Mesendoderm (in vitro differentiated cells): ENCODE measurements around the gene ABCC4.

Source experiments
- DNase-seq: peaks from one replicate; pipeline ENCODE4 v3.0.0; 2013
- H2AK5ac ChIP-seq: 2 replicates; pipeline ENCODE4 v1.6.1; 2013; ENCODE audit warnings: low read length, inconsistent platforms
- H2BK120ac ChIP-seq: 2 replicates; pipeline ENCODE4 v1.6.1; 2013; ENCODE audit warnings: low read depth, mild to moderate bottlenecking, low read length, moderate library complexity, mixed read lengths
- H2BK15ac ChIP-seq: replicated peaks from 2 replicates; pipeline ENCODE4 v1.6.1; 2013; ENCODE audit warnings: low read depth, mild to moderate bottlenecking, moderate library complexity
- H2BK5ac ChIP-seq: 2 replicates; pipeline ENCODE4 v1.6.1; 2013; ENCODE audit warnings: low read length, inconsistent platforms
- H3K18ac ChIP-seq: 2 replicates; pipeline ENCODE4 v1.6.1; 2013; ENCODE audit warnings: mild to moderate bottlenecking, low read length, mixed read lengths
- H3K23ac ChIP-seq: one replicate; pipeline ENCODE4 v1.6.1; 2013; ENCODE audit warnings: low read length
- H3K27ac ChIP-seq: 2 replicates; pipeline ENCODE4 v1.5.1; 2013; ENCODE audit warnings: low read depth, mild to moderate bottlenecking, inconsistent platforms, low read length, moderate library complexity
- H3K27me3 ChIP-seq: 2 replicates; pipeline ENCODE4 v1.6.1; 2013; ENCODE audit warnings: low read length, control low read depth, mild to moderate bottlenecking, inconsistent platforms; ENCODE audit not compliant: insufficient read depth, poor library complexity
- H3K36me3 ChIP-seq: 2 replicates; pipeline ENCODE4 v1.6.1; 2013; ENCODE audit warnings: low read length, inconsistent platforms; ENCODE audit not compliant: control insufficient read depth, insufficient read depth
- H3K4ac ChIP-seq: one replicate; pipeline ENCODE4 v1.6.1; 2013; ENCODE audit warnings: low read depth, mild to moderate bottlenecking, low read length, moderate library complexity
- H3K4me1 ChIP-seq: 2 replicates; pipeline ENCODE4 v1.6.1; 2013; ENCODE audit warnings: low read depth, low read length, inconsistent platforms; ENCODE audit not compliant: control insufficient read depth
- H3K4me2 ChIP-seq: 2 replicates; pipeline ENCODE4 v1.6.1; 2013; ENCODE audit warnings: low read length
- H3K4me3 ChIP-seq: 2 replicates; pipeline ENCODE4 v1.5.1; 2013; ENCODE audit warnings: mild to moderate bottlenecking, low read length
- H3K56ac ChIP-seq: one replicate; pipeline ENCODE4 v1.6.1; 2013; ENCODE audit warnings: low read length
- H3K79me1 ChIP-seq: 2 replicates; pipeline ENCODE4 v1.6.1; 2013; ENCODE audit warnings: low read length, inconsistent platforms
- H3K79me2 ChIP-seq: 2 replicates; pipeline ENCODE4 v1.6.1; 2013; ENCODE audit warnings: mild to moderate bottlenecking, low read length; ENCODE audit not compliant: control insufficient read depth, insufficient read depth
- H3K9ac ChIP-seq: 2 replicates; pipeline ENCODE4 v1.6.1; 2013; ENCODE audit warnings: low read length, inconsistent platforms
- H4K5ac ChIP-seq: one replicate; pipeline ENCODE4 v1.6.1; 2013; ENCODE audit warnings: low read length
- H4K8ac ChIP-seq: one replicate; pipeline ENCODE4 v1.6.1; 2013; ENCODE audit warnings: low read depth, mild to moderate bottlenecking, control low read depth, low read length, moderate library complexity
- WGBS: extraction: QIAGEN DNeasy Blood & Tissue Kit; methylation state at CpG from one replicate; pipeline ENCODE4 v1.1.7; 2013; ENCODE audit warnings: low lambda C conversion rate, missing lambda C conversion rate; ENCODE audit not compliant: insufficient coverage; ENCODE audit errors: extremely low coverage; 5-methylcytosine and 5-hydroxymethylcytosine counted together

Gene ABCC4

DNA sequence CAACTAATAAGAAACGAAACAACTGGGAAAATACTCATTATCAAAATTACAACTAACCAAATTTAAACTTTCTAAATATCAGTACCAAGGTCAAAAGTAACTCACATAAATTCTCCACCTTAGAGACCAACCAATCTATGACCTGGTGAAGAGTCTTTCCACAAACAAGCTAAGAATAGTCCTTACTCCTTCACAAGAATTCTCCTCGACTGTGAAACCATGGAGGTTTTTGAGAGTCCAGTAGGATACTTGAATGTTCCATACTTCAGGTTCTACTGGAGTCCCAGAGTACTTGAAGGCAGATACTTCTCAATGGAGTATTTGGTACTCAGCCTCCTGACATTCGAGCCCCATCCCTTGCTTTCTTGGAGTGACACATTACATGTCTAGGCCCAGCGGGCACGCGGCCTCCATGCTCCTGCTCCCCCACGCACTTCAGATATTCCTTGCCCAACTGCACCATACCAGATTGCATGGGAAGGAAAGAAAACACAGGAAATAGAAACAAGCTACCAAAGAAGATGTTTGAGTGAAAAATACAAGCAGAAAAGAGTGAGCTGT, 63.9 kb downstream of the ABCC4 start:
- H3K79me2 ChIP-seq = no peaks in the 10 kb centered on the region
- no peak overlapping the region for H2BK15ac ChIP-seq
- no peak overlapping the region for H3K56ac ChIP-seq
- no peaks in the 10 kb centered on the region for H3K36me3 ChIP-seq
- no peak overlapping the region for H4K5ac ChIP-seq
- no peaks in the 10 kb centered on the region for H3K27me3 ChIP-seq
- H3K4me3 ChIP-seq = no peak overlapping the region
- H2BK5ac ChIP-seq = no peak overlapping the region
- H3K27ac ChIP-seq = no peak overlapping the region
- H3K79me1 ChIP-seq = no peaks in the 10 kb centered on the region
- WGBS = 100% methylated on average over 1 of the region's 7 CpGs
- H2AK5ac ChIP-seq = no peak overlapping the region
- H3K4ac ChIP-seq = no peak overlapping the region
- H4K8ac ChIP-seq = no peak overlapping the region
- H3K23ac ChIP-seq = no peak overlapping the region
- no peak overlapping the region for H3K9ac ChIP-seq
- no peak overlapping the region for H2BK120ac ChIP-seq
- DNase-seq = no peak
- no peak overlapping the region for H3K18ac ChIP-seq
- H3K4me1 ChIP-seq = no peaks in the 10 kb centered on the region
- H3K4me2 ChIP-seq = no peak overlapping the region

DNA sequence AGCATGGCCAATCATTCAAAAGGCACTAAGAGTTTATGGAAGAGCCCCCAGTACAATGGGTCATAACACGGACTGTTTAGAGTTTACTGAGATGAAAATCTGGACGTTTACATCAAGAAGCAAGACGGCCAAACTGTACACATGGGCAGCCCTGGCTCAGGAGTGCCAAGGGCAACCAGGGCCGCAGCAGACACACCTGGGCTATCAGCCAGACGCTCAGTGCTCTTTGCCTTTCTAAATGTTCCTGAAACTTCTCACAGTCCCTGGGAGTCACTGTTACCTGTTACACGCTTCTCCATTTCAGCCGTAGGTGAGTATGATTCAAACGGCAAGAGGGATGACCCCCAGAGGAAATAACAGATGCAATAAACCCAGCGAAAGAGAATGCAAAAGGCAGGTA, 64.5 kb downstream of the ABCC4 start:
- no peak for DNase-seq
- no CpG with 5 or more reads among the region's 9 CpGs for WGBS
- no peak overlapping the region for H4K5ac ChIP-seq

DNA sequence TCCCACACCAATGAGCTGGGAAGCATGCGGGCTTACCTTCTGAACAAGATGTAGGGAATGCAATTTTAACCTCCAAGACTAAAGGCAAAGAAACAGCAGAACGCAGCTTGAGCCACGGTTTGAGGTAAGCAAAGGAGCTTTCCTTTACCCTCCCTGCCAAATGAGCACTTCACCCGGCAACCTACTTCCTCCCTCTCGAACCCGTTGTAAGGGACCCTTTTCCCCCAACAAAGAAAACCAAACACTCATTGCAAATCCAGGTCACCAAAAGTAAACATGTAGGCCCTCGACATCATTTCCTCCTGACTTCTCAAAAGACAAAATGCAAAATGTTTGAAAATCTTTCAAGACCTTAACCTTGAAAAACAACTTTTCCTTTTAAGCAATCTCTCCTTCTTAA, 65.3 kb downstream of the ABCC4 start:
- Histone ChIP-seq H3K4me2 (no peak overlapping the region), H3K79me2 (no peaks in the 10 kb centered on the region), H3K4ac (no peak overlapping the region), H3K79me1 (no peaks in the 10 kb centered on the region), H2BK15ac (no peak overlapping the region), H4K5ac (no peak overlapping the region), H3K18ac (no peak overlapping the region), H3K9ac (no peak overlapping the region), H3K4me3 (no peak overlapping the region), H3K4me1 (no peaks in the 10 kb centered on the region), H3K27ac (no peak overlapping the region), H3K27me3 (no peaks in the 10 kb centered on the region), H3K23ac (no peak overlapping the region), H3K56ac (no peak overlapping the region), H4K8ac (no peak overlapping the region), H2BK120ac (no peak overlapping the region), H2AK5ac (no peak overlapping the region), H2BK5ac (no peak overlapping the region), H3K36me3 (no peaks in the 10 kb centered on the region)
- no peak for DNase-seq
- WGBS = no CpG with 5 or more reads among the region's 7 CpGs

More for the DNA sequence above, 64.5 kb downstream of the ABCC4 start:
- Histone ChIP-seq H3K4ac (no peak overlapping the region), H3K79me2 (no peaks in the 10 kb centered on the region), H2AK5ac (no peak overlapping the region), H3K79me1 (no peaks in the 10 kb centered on the region), H3K27ac (no peak overlapping the region), H3K23ac (no peak overlapping the region), H3K4me3 (no peak overlapping the region), H3K4me1 (no peaks in the 10 kb centered on the region), H3K18ac (no peak overlapping the region), H3K36me3 (no peaks in the 10 kb centered on the region), H3K9ac (no peak overlapping the region), H2BK5ac (no peak overlapping the region), H2BK120ac (no peak overlapping the region), H3K27me3 (no peaks in the 10 kb centered on the region), H3K56ac (no peak overlapping the region), H4K8ac (no peak overlapping the region), H3K4me2 (no peak overlapping the region), H2BK15ac (no peak overlapping the region)

DNA sequence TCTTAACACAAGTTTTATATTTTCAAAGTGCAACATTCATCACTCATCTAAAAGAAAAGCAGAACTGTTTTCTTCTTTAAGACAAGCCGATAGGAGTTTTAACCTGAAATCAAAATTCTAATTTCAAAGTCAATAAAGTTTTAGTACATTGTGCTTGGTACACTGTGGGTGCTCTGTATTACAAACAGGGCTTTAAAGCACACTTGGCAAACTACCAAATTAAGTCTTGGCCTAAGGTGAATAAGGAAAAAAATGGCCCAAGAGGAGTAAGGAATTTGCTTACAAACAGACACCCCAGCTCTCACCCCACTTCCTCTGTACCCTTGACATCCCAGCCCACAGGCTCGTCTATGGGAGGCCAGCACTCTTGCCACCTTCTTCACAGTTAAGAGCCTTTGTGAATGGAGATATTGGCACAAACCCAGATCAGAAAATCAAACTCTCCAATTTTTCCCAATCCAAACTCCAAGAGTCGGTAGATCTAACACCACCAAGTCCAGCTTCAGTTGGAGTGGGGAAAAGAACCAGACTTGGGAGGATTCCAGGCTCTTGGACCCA, 66.0 kb downstream of the ABCC4 start:
- Histone ChIP-seq H3K79me2 (no peaks in the 10 kb centered on the region), H3K27me3 (no peaks in the 10 kb centered on the region), H2BK120ac (no peak overlapping the region)

DNA sequence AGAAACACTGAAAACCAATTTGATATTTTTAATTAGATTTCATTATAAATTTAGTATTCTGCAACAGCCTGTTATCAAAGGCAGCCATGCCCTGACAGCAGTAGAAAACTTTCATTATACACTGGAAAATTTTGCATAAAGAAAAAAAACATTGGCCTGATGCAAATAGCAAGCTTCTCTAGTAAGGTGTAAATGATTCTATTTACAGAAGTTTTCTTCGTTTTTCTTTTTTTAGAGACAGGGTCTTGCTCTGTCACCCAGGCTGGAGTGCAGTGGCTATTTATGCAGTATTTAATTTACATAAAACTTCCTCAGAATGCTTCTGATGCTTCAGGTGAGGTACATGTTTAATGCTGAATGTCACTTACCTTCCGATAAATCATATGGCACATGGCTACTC, 67.0 kb downstream of the ABCC4 start:
- Histone ChIP-seq H3K23ac (no peak overlapping the region), H3K56ac (no peak overlapping the region), H2BK15ac (no peak overlapping the region), H2AK5ac (no peak overlapping the region), H3K79me2 (no peaks in the 10 kb centered on the region), H3K36me3 (no peaks in the 10 kb centered on the region), H2BK120ac (no peak overlapping the region), H3K27ac (no peak overlapping the region), H3K18ac (no peak overlapping the region), H3K4me1 (no peaks in the 10 kb centered on the region), H3K4me2 (no peak overlapping the region), H4K8ac (no peak overlapping the region), H3K4me3 (no peak overlapping the region), H2BK5ac (no peak overlapping the region), H3K27me3 (no peaks in the 10 kb centered on the region), H3K9ac (no peak overlapping the region), H4K5ac (no peak overlapping the region), H3K79me1 (no peaks in the 10 kb centered on the region), H3K4ac (no peak overlapping the region)
- DNase-seq = no peak
- WGBS = no CpG with 5 or more reads among the region's 2 CpGs

More for the DNA sequence above, 66.0 kb downstream of the ABCC4 start:
- Histone ChIP-seq H3K4ac (no peak overlapping the region), H3K4me3 (no peak overlapping the region), H2BK5ac (no peak overlapping the region), H4K8ac (no peak overlapping the region), H3K18ac (no peak overlapping the region), H3K79me1 (no peaks in the 10 kb centered on the region), H4K5ac (no peak overlapping the region), H3K9ac (no peak overlapping the region), H3K4me1 (no peaks in the 10 kb centered on the region), H3K4me2 (no peak overlapping the region), H3K56ac (no peak overlapping the region), H3K36me3 (no peaks in the 10 kb centered on the region), H3K27ac (no peak overlapping the region), H2AK5ac (no peak overlapping the region), H3K23ac (no peak overlapping the region), H2BK15ac (no peak overlapping the region)
- DNase-seq = no peak
- WGBS = no CpG with 5 or more reads among the region's 3 CpGs
